Right hindlimb (tissue), 1 donor: ENCODE data around the gene PABPN1L.
A peak's percentile ranks its signal among the peaks of the same experiment; 100 is the strongest.

Experiments used
- DNase-seq: peaks from one replicate; pipeline ENCODE4 v3.0.0-alpha.2; 2018

PABPN1L gene

GRCh38 chr16:88866151-88866920 lies at the start of gene PABPN1L:
TSS of gene PABPN1L (minus strand) at chr16:88866660. CDS start at chr16:88866606, 54 bp downstream.
- DNase-seq, result no peak

GRCh38 chr16:88915639-88916327 lies 49.3 kb upstream of the PABPN1L start:
- no peak for DNase-seq

- peak; percentile 75 for DNase-seq
Measured at GRCh38 chr16:88914750-88915368, 48.4 kb upstream of the PABPN1L start.

- DNase-seq, result no peak
Measured at GRCh38 chr16:88913870-88914269, 47.4 kb upstream of the PABPN1L start.

- DNase-seq, result no peak
Measured at GRCh38 chr16:88913001-88913612, 46.6 kb upstream of the PABPN1L start.

- DNase-seq, result no peak
Measured at GRCh38 chr16:88912556-88912955, 46.1 kb upstream of the PABPN1L start.

- DNase-seq, result no peak
Measured at GRCh38 chr16:88911946-88912310, 45.5 kb upstream of the PABPN1L start.

GRCh38 chr16:88911136-88911945 lies 44.9 kb upstream of the PABPN1L start:
- no peak for DNase-seq

- no peak for DNase-seq
Measured at GRCh38 chr16:88910284-88911135, 44.0 kb upstream of the PABPN1L start.

- DNase-seq, result no peak
Measured at GRCh38 chr16:88909431-88910210, 43.2 kb upstream of the PABPN1L start.

GRCh38 chr16:88908307-88908706 lies 41.8 kb upstream of the PABPN1L start:
- no peak for DNase-seq

GRCh38 chr16:88907768-88908167 lies 41.3 kb upstream of the PABPN1L start:
- DNase-seq, result no peak

GRCh38 chr16:88906535-88907105 lies 40.2 kb upstream of the PABPN1L start:
- no peak for DNase-seq

- no peak for DNase-seq
Measured at GRCh38 chr16:88906020-88906419, 39.6 kb upstream of the PABPN1L start.

- DNase-seq, result no peak
Measured at GRCh38 chr16:88905563-88905962, 39.1 kb upstream of the PABPN1L start.

GRCh38 chr16:88904676-88905365 lies 38.4 kb upstream of the PABPN1L start:
- no peak for DNase-seq

GRCh38 chr16:88903267-88903666 lies 36.8 kb upstream of the PABPN1L start:
- DNase-seq, result peak; percentile 60

- DNase-seq, result no peak
Measured at GRCh38 chr16:88902744-88903143, 36.3 kb upstream of the PABPN1L start.

- no peak for DNase-seq
Measured at GRCh38 chr16:88901718-88902337, 35.4 kb upstream of the PABPN1L start.
